ENCODE results near the gene FKBP1B.
"Not testable (repeated sequence)": the region's sequence is repeated elsewhere in the genome, so short reads cannot be mapped to it uniquely, and the experiment has no call there.

The FKBP1B gene

GRCh38 chr2:24101992-24102391 is 52.5 kb downstream of the FKBP1B start:
- TF ChIP-seq CTCF (IDR thresholded peaks at IDR 0.05; ENCODE audit: extremely low read depth, missing control alignments) = no peak
- DNase-seq (ENCODE audit: low spot score) = no peak

DNA sequence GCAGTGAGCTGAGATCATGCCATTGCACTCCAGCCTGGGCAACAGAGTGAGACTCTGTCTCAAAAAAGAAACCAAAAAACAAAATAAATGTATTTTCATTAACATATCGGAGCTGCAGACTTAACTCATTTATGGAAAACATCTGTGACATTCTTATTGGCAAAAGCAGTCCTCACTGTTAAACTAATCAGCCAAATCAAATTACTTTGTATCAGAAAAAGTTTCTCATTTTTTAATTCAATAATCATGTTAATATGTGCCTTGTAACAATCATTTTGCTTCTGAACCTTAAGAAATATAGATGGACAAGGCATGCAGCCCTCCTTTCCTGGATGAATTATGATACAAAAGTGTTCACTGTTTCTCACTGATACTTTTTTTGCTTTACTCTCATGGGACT is 53.1 kb downstream of the FKBP1B start:
- TF ChIP-seq CTCF (IDR thresholded peaks at IDR 0.05; ENCODE audit: extremely low read depth, missing control alignments) = no peak
- DNase-seq (ENCODE audit: low spot score) = no peak

DNA sequence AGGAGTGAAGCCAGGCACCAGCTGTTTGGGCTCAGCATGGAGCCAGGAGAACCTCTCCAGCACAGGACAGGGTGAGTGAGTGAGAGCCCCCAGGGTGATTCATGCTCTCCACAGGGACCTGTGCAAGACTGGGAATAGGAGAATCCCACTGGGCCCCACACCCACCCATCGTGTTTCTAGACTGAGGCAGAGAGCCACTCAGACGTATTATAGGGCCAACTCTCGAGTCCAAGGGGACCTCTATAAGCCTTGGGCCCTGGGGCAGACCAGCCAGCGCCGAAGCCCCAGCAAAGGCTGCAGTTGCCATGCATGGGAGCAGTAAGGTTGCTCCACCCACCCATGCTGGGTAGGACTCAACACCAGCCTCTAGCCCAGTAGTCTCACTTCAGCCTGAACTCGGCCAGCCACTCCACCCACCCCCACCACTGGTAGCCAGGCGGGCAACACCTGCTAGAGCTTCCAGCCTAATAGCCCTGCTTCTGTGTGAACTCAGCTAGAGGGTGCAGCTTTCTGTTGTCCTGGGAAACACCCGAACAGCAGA is 54.6 kb downstream of the FKBP1B start:
- DNase-seq (ENCODE audit: low spot score) = no peak
- TF ChIP-seq CTCF (IDR thresholded peaks at IDR 0.05; ENCODE audit: extremely low read depth, missing control alignments) = no peak

- DNase-seq (ENCODE audit: low spot score) = no peak
- TF ChIP-seq CTCF (IDR thresholded peaks at IDR 0.05; ENCODE audit: extremely low read depth, missing control alignments) = no peak
These were observed 55.4 kb downstream of the FKBP1B start for GRCh38 chr2:24104906-24105305.

DNA sequence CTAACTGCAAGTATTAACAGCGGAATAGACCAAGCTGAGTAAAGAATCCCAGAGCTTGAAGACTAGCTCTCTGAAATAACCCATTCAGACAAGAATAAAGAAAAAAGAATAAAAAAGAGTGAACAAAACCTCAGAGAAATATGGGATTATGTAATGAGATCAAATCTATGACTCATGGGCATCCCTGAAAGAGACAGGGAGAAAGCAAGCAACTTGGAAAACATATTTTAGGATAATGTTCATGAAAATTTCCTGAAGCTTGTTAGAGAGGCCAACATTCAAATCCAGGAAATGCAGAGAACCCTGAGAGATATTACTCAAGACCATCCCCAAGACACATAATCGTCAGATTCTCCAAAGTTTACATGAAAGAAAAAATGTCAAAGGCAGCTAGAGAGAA is 56.3 kb downstream of the FKBP1B start:
- DNase-seq (ENCODE audit: low spot score) = no peak
- no peak for TF ChIP-seq CTCF (IDR thresholded peaks at IDR 0.05; ENCODE audit: extremely low read depth, missing control alignments)

DNA sequence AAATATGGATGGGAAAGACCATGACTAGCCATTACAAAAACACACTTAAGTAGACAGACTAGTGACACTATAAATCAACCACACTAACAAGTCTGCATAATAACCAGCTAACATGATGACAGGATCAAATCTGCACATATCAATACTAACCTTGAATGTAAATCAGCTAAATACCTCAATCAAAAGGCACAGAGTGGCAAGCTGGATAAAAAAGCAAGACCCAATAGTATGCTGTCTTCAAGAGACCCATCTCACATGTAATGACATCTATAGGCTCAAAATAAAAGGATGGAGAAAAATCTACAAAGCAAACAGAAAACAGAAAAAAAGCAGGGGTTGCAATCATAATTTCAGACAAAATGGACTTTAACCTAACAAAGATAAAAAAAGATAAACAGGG is 57.2 kb downstream of the FKBP1B start:
- no peak for DNase-seq (ENCODE audit: low spot score)
- no peak for TF ChIP-seq CTCF (IDR thresholded peaks at IDR 0.05; ENCODE audit: extremely low read depth, missing control alignments)

DNA sequence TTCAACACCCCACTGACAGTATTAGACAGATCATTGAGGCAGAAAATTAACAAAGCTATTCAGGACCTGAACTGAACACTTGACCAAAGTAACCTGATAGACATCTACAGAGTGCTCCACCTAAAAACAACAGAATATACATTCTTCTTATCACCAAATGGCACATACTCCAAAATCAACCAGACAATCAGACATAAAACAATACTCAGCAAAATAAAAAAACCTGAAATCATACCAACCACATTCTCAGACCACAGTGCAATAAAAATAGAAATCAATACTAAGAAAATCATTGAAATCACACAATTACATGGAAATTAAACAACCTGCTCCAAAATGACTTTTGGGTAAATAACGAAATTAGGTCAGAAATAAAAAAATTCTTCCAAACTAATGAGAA is 57.8 kb downstream of the FKBP1B start:
- no peak for TF ChIP-seq CTCF (IDR thresholded peaks at IDR 0.05; ENCODE audit: extremely low read depth, missing control alignments)
- DNase-seq (ENCODE audit: low spot score) = no peak

GRCh38 chr2:24109431-24109830 is 59.9 kb downstream of the FKBP1B start:
- DNase-seq (ENCODE audit: low spot score) = not testable (repeated sequence)

Data from GM20000 (cell line).